ENCODE data around the gene OAT.
A peak's percentile ranks its signal among the peaks of the same experiment; 100 is the strongest.

Gene OAT

GRCh38 chr10:124415210-124415609, 3.5 kb downstream of the OAT start:
- Histone ChIP-seq H3K9ac (ENCODE audit: low read depth, low read length, poor library complexity, severe bottlenecking) (no peak overlapping the region), H3K9me2 (replicated peaks; ENCODE audit: low read depth, low read length) (no peaks in the 10 kb centered on the region), H2AFZ (ENCODE audit: low read length) (no peak overlapping the region), H3K9me3 (ENCODE audit: insufficient read depth, low read depth, low read length) (no peaks in the 10 kb centered on the region), H3K36me3 (ENCODE audit: insufficient read depth, low read length) (peaks cover 4% of the 10 kb centered on the region; the same call in 1 of the 2 replicates), H3K4me3 (ENCODE audit: low read length, poor library complexity, severe bottlenecking) (no peak overlapping the region), H3F3A (ENCODE audit: low read depth) (no peaks in the 10 kb centered on the region), H3K27me3 (ENCODE audit: insufficient read depth, low read length, poor library complexity, severe bottlenecking) (no peaks in the 10 kb centered on the region), H3K79me2 (ENCODE audit: insufficient read depth, low read length) (peaks cover 47% of the 10 kb centered on the region), H3K4me1 (ENCODE audit: insufficient read depth, low read length, poor library complexity, severe bottlenecking) (peaks cover 42% of the 10 kb centered on the region), H3K4me2 (ENCODE audit: low read depth, low read length, poor library complexity, severe bottlenecking) (peak overlapping the region; percentile 90), H4K20me1 (ENCODE audit: insufficient read depth, low read length, poor library complexity, severe bottlenecking) (peaks cover 23% of the 10 kb centered on the region)
- TF ChIP-seq EZH2phosphoT487 (IDR thresholded peaks at IDR 0.05; ENCODE audit: borderline replicate concordance), result no peak
- no peak for TF ChIP-seq CTCF (conservative IDR thresholded peaks at IDR 0.05; ENCODE audit: low read length)

DNA sequence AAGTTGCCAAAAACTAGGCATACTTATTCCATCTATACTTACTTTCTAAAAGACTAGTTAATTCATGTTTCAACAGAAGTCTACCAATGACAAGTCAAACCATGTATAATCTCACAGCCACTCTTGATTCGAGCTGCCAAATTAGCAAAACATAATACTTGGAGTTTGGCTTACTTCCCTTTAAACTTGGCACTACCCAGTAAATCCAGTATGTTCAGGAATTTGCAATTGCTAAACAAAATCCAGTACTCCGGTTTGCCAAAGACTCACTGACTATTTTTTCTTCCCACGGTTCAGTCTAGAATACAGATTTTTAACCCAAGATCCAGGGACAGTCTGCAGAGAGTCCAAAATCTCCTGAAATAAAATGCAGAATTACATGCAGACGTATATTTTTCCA, 4.6 kb downstream of the OAT start:
- Histone ChIP-seq H3K4me1 (ENCODE audit: insufficient read depth, low read length, poor library complexity, severe bottlenecking) (peaks cover 48% of the 10 kb centered on the region), H3K27me3 (ENCODE audit: insufficient read depth, low read length, poor library complexity, severe bottlenecking) (no peaks in the 10 kb centered on the region), H4K20me1 (ENCODE audit: insufficient read depth, low read length, poor library complexity, severe bottlenecking) (peaks cover 23% of the 10 kb centered on the region), H3K9me2 (replicated peaks; ENCODE audit: low read depth, low read length) (no peaks in the 10 kb centered on the region), H3K9ac (ENCODE audit: low read depth, low read length, poor library complexity, severe bottlenecking) (no peak overlapping the region), H3K36me3 (ENCODE audit: insufficient read depth, low read length) (peaks cover 5% of the 10 kb centered on the region; the same call in 1 of the 2 replicates), H3K79me2 (ENCODE audit: insufficient read depth, low read length) (peaks cover 47% of the 10 kb centered on the region), H3K4me3 (ENCODE audit: low read length, poor library complexity, severe bottlenecking) (no peak overlapping the region), H3K9me3 (ENCODE audit: insufficient read depth, low read depth, low read length) (no peaks in the 10 kb centered on the region), H2AFZ (ENCODE audit: low read length) (no peak overlapping the region), H3K4me2 (ENCODE audit: low read depth, low read length, poor library complexity, severe bottlenecking) (peak overlapping the region; percentile 42), H3F3A (ENCODE audit: low read depth) (no peaks in the 10 kb centered on the region)
- TF ChIP-seq EZH2phosphoT487 (IDR thresholded peaks at IDR 0.05; ENCODE audit: borderline replicate concordance) (no peak), CTCF (conservative IDR thresholded peaks at IDR 0.05; ENCODE audit: low read length) (no peak)

GRCh38 chr10:124409696-124410095, 9.0 kb downstream of the OAT start:
- H3K9me2 ChIP-seq (replicated peaks; ENCODE audit: low read depth, low read length), result no peaks in the 10 kb centered on the region
- peaks cover 23% of the 10 kb centered on the region; the same call in 1 of the 2 replicates for H3K79me2 ChIP-seq (ENCODE audit: insufficient read depth, low read length)
- H3K4me3 ChIP-seq (ENCODE audit: low read length, poor library complexity, severe bottlenecking), result no peak overlapping the region
- H3K9me3 ChIP-seq (ENCODE audit: insufficient read depth, low read depth, low read length), result no peaks in the 10 kb centered on the region
- H3F3A ChIP-seq (ENCODE audit: low read depth), result no peaks in the 10 kb centered on the region
- TF ChIP-seq EZH2phosphoT487 (IDR thresholded peaks at IDR 0.05; ENCODE audit: borderline replicate concordance) (no peak), CTCF (conservative IDR thresholded peaks at IDR 0.05; ENCODE audit: low read length) (no peak)
- H4K20me1 ChIP-seq (ENCODE audit: insufficient read depth, low read length, poor library complexity, severe bottlenecking), result peaks cover 11% of the 10 kb centered on the region
- H3K9ac ChIP-seq (ENCODE audit: low read depth, low read length, poor library complexity, severe bottlenecking), result no peak overlapping the region
- H3K4me1 ChIP-seq (ENCODE audit: insufficient read depth, low read length, poor library complexity, severe bottlenecking), result peaks cover 21% of the 10 kb centered on the region
- H3K36me3 ChIP-seq (ENCODE audit: insufficient read depth, low read length), result peaks cover 31% of the 10 kb centered on the region; the same call in 1 of the 2 replicates
- no peak overlapping the region for H2AFZ ChIP-seq (ENCODE audit: low read length)
- no peaks in the 10 kb centered on the region for H3K27me3 ChIP-seq (ENCODE audit: insufficient read depth, low read length, poor library complexity, severe bottlenecking)
- H3K4me2 ChIP-seq (ENCODE audit: low read depth, low read length, poor library complexity, severe bottlenecking), result no peak overlapping the region

Measured in Loucy (cell line).